ENCODE data around the gene TRMU. TPM values are rescaled to one million over a fixed set of nuclear protein-coding genes. Genes with fewer than 3 reads are reported as not detected.

Gene TRMU, protein sequence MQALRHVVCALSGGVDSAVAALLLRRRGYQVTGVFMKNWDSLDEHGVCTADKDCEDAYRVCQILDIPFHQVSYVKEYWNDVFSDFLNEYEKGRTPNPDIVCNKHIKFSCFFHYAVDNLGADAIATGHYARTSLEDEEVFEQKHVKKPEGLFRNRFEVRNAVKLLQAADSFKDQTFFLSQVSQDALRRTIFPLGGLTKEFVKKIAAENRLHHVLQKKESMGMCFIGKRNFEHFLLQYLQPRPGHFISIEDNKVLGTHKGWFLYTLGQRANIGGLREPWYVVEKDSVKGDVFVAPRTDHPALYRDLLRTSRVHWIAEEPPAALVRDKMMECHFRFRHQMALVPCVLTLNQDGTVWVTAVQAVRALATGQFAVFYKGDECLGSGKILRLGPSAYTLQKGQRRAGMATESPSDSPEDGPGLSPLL
- total RNA-seq (2021; fragmentation: NEBNext Ultra II Directional; extraction: Animal tissue kit (Norgen Biotek cat#: 25700)): 67.7 and 70.6 TPM in 2 replicates
- polyA plus RNA-seq (2011; rRNA removed): 43.4 and 52.9 TPM in 2 replicates
- 58.0 TPM for polyA plus RNA-seq (2011; cell fraction: cytosol; rRNA removed)
- polyA plus RNA-seq (2011; cell fraction: nucleus; rRNA removed): 205 TPM
- polyA plus RNA-seq (2012, experiment 1 of 2): 56.5 to 70.4 TPM (median 62.8 TPM) in 4 replicates
- polyA plus RNA-seq (2012, experiment 2 of 2): 31.1 TPM
- 40.5 TPM for polyA plus RNA-seq (2013, experiment 1 of 2)
- polyA plus RNA-seq (2013, experiment 2 of 2): 37.4 TPM
- polyA minus RNA-seq (2011; rRNA and poly(A)+ RNA removed): 35.1 and 35.7 TPM in 2 replicates
- polyA minus RNA-seq (2011; cell fraction: cytosol; rRNA and poly(A)+ RNA removed): 34.8 TPM
- 112 TPM for polyA minus RNA-seq (2011; cell fraction: nucleus; rRNA and poly(A)+ RNA removed)
- long read RNA-seq, experiment 1, transcript TRMU-211 (2 exons, 1,476 nt): major isoform, 11 of 27 reads
- long read RNA-seq, experiment 1, transcript TRMU-201 (11 exons, 1,940 nt): minor isoform, 5 of 27 reads
- long read RNA-seq, experiment 1, partial matches to known transcripts: 0 of 27 reads
- long read RNA-seq, experiment 1, other reads (novel, unspliced or antisense): 9 of 27 reads
- long read RNA-seq, experiment 2, transcript TRMU-201 (11 exons, 1,940 nt): major isoform, 7 of 41 reads
- long read RNA-seq, experiment 2, transcript TRMU-203 (10 exons, 1,830 nt): major isoform, 7 of 41 reads
- long read RNA-seq, experiment 2, partial matches to known transcripts: 5 of 41 reads
- long read RNA-seq, experiment 2, other reads (novel, unspliced or antisense): 11 of 41 reads

GRCh38 chr22:46335201-46336118 lies at the start of gene TRMU:
TRMU (plus strand) TSS chr22:46335714; CDS start chr22:46335765, 51 bp downstream.
- Histone ChIP-seq H3K23me2 (ENCODE audit: low read depth, low read length) (0 out of 2 replicates have a peak, but pooled peaks cover 2% of the 10 kb centered on the region), H4K5ac (ENCODE audit: insufficient read length, low read depth, low read length) (peak within 1 kb of the TSS; percentile 21), H3K14ac (ENCODE audit: insufficient read length) (no peak within 1 kb of the TSS), H4K91ac (replicated peaks; ENCODE audit: insufficient read length, low read length) (no peak within 1 kb of the TSS), H3K27me3 (replicated peaks in 1 of 4; ENCODE audit: control insufficient read depth in 3 of 4, extremely low read depth in 1 of 4, insufficient read depth in 3 of 4, low read length in 3 of 4) (no peaks in the 10 kb centered on the region), H2BK20ac (ENCODE audit: low read length) (no peak within 1 kb of the TSS), H3K9ac (replicated peaks in 1 of 4; ENCODE audit: extremely low read depth in 1 of 4, low read depth in 3 of 4, low read length in 3 of 4) (peak within 1 kb of the TSS; percentile 57 to 82 (median 70)), H3K79me1 (ENCODE audit: low read depth, low read length) (peaks cover 9% of the 10 kb centered on the region), H3K4ac (replicated peaks; ENCODE audit: insufficient read length, low read depth, low read length) (no peak within 1 kb of the TSS), H3K18ac (ENCODE audit: extremely low read depth, low read length) (peak within 1 kb of the TSS; percentile 78), H3K36me3 (ENCODE audit: control insufficient read depth in 2 of 4, insufficient read depth in 4 of 4, low read length in 3 of 4) (peaks cover 9 to 29% (median 20%) of the 10 kb centered on the region in 4 experiments), H2BK12ac (ENCODE audit: low read depth, low read length) (no peak within 1 kb of the TSS), H3K4me2 (ENCODE audit: insufficient read depth in 1 of 2, low read depth in 2 of 2, low read length in 2 of 2) (peak within 1 kb of the TSS; percentile 88 to 94), H2BK15ac (ENCODE audit: low read length) (0 out of 2 replicates have a peak within 1 kb of the TSS, but pooled peaks have one; percentile 16), H3K56ac (replicated peaks; ENCODE audit: insufficient read length, low read depth, low read length) (peak within 1 kb of the TSS; percentile 20), H2AFZ (ENCODE audit: low read length) (no peak within 1 kb of the TSS; the same call in 1 of the 2 replicates), H3K27ac (ENCODE audit: low read depth, low read length) (peak within 1 kb of the TSS; percentile 8; the same call in 1 of the 2 replicates), H2BK120ac (replicated peaks; ENCODE audit: low read depth, low read length) (no peak within 1 kb of the TSS), H4K8ac (ENCODE audit: extremely low read depth, insufficient read depth, low read length) (peak within 1 kb of the TSS; percentile 79), H2BK5ac (ENCODE audit: low read depth, low read length) (no peak within 1 kb of the TSS; the same call in 1 of the 2 replicates), H3K4me1 (replicated peaks in 1 of 4; ENCODE audit: control insufficient read depth in 3 of 4, insufficient read depth in 4 of 4, low read length in 3 of 4) (peaks cover 0 to 4% (median 3%) of the 10 kb centered on the region in 4 experiments; a peak in 3 of 7 replicates), H3K9me3 (ENCODE audit: insufficient read depth in 2 of 2, low read depth in 1 of 2, low read length in 1 of 2) (no peaks in the 10 kb centered on the region), H4K20me1 (replicated peaks in 1 of 2; ENCODE audit: control insufficient read depth in 1 of 2, insufficient read depth in 2 of 2, low read length in 2 of 2) (peaks cover 7 to 11% of the 10 kb centered on the region in 2 experiments), H2AK5ac (ENCODE audit: low read depth, low read length) (no peak within 1 kb of the TSS), H3K79me2 (ENCODE audit: control insufficient read depth in 1 of 2, insufficient read depth in 2 of 2, low read length in 2 of 2) (peaks cover 9 to 29% of the 10 kb centered on the region in 2 experiments), H3K23ac (ENCODE audit: insufficient read length) (no peak within 1 kb of the TSS), H3K4me3 (ENCODE audit: extremely low read depth in 1 of 4, insufficient read depth in 2 of 4, low read depth in 3 of 4, low read length in 4 of 4) (peak within 1 kb of the TSS; percentile 55 to 90 (median 80))
- WGBS, 2 experiments (ENCODE audit: extremely low coverage in 1 of 2, insufficient coverage in 1 of 2, insufficient read length in 1 of 2, insufficient replicate concordance in 2 of 2, low coverage in 1 of 2, low lambda C conversion rate in 2 of 2, missing lambda C conversion rate in 1 of 2): 2% methylated on average over 46 of the region's 93 CpGs; no CpG with 5 or more reads in 1 of the 2 experiments
- FAIRE-seq: no peak
- ChIA-PET CTCF (ENCODE audit: partially characterized antibody) (interaction anchor here (0.6 to 1.4 kb wide), 5 partner anchors 73 to 346 kb away, joined by 3 to 5 read pairs (median 4); partner anchors contain the start of gene PKDREJ), POLR2A (ENCODE audit: partially characterized antibody) (interaction anchor here (0.7 to 1.5 kb wide), 11 partner anchors 9 to 1850 kb away, joined by 3 to 5 read pairs (median 3); partner anchors contain the start of genes GTSE1 and PKDREJ)
- peak; percentile 51 to 87 for DNase-seq (ENCODE audit: low read depth in 1 of 2, low spot score in 2 of 2)
- TF ChIP-seq SIX5 (IDR thresholded peaks at IDR 0.05; ENCODE audit: low read depth, low read length): 0 out of 2 replicates have a peak, but pooled peaks have one; percentile 15
- TF ChIP-seq POLR2AphosphoS5 (IDR thresholded peaks at IDR 0.05; ENCODE audit: low read depth, low read length): peak; percentile 76
- no peak for TF ChIP-seq E2F6 (IDR thresholded peaks at IDR 0.05)
- TF ChIP-seq KDM1A (IDR thresholded peaks at IDR 0.05; ENCODE audit: borderline replicate concordance, low read length): no peak
